H9 (cell line): Measurements from ENCODE around the gene MAST4. TPM values are rescaled to one million over a fixed set of nuclear protein-coding genes. Genes with fewer than 3 reads are reported as not detected.

ENCODE experiments used
- DNase-seq: peaks from one replicate; pipeline ENCODE4 v3.0.0-alpha.2; 2017
- H2AFZ ChIP-seq: one replicate; pipeline ENCODE4 v1.6.1; 2013; ENCODE audit warnings: mild to moderate bottlenecking, low read length, control low read depth, moderate library complexity
- H2AK5ac ChIP-seq: 2 replicates; pipeline ENCODE4 v1.6.1; 2013; ENCODE audit warnings: low read length, control low read depth, mixed read lengths; ENCODE audit not compliant: insufficient read length
- H2BK120ac ChIP-seq: one replicate; pipeline ENCODE4 v1.6.1; 2013; ENCODE audit warnings: low read depth, mild to moderate bottlenecking, low read length, control low read depth, inconsistent platforms; ENCODE audit not compliant: poor library complexity, severe bottlenecking
- H2BK12ac ChIP-seq: 2 replicates; pipeline ENCODE4 v1.6.1; 2013; ENCODE audit warnings: low read length, control low read depth, mixed read lengths, low read depth; ENCODE audit not compliant: insufficient read length
- H2BK15ac ChIP-seq: 2 replicates; pipeline ENCODE4 v1.6.1; 2013; ENCODE audit warnings: low read depth, low read length, control low read depth
- H2BK20ac ChIP-seq: one replicate; pipeline ENCODE4 v1.6.1; 2013; ENCODE audit warnings: low read depth, mild to moderate bottlenecking, low read length, control low read depth, inconsistent platforms; ENCODE audit not compliant: poor library complexity, severe bottlenecking
- H2BK5ac ChIP-seq: 2 replicates; pipeline ENCODE4 v1.6.1; 2013; ENCODE audit warnings: low read length, control low read depth, mixed read lengths; ENCODE audit not compliant: insufficient read length
- H3K14ac ChIP-seq: 2 replicates; pipeline ENCODE4 v1.6.1; 2013; ENCODE audit warnings: low read length, control low read depth; ENCODE audit not compliant: insufficient read depth
- H3K18ac ChIP-seq: 2 replicates; pipeline ENCODE4 v1.6.1; 2013; ENCODE audit warnings: low read depth, mild to moderate bottlenecking, mixed read lengths, low read length, control low read depth; ENCODE audit not compliant: insufficient read length
- H3K23ac ChIP-seq: 2 replicates; pipeline ENCODE4 v1.6.1; 2013; ENCODE audit warnings: low read length, control low read depth, mixed read lengths, low read depth; ENCODE audit not compliant: insufficient read length
- H3K23me2 ChIP-seq: 2 replicates; pipeline ENCODE4 v1.6.1; 2013; ENCODE audit warnings: low read depth, mild to moderate bottlenecking, mixed read lengths, low read length, control low read depth; ENCODE audit not compliant: insufficient read length, poor library complexity, severe bottlenecking
- H3K27ac ChIP-seq: 2 replicates; pipeline ENCODE4 v1.5.1; 2013; ENCODE audit warnings: low read length, control low read depth, mixed read lengths, low read depth; ENCODE audit not compliant: insufficient read length
- H3K27me3 ChIP-seq: 2 replicates; pipeline ENCODE4 v1.6.1; 2013; ENCODE audit warnings: low read length, control low read depth, inconsistent platforms; ENCODE audit not compliant: insufficient read depth
- H3K4ac ChIP-seq: 2 replicates; pipeline ENCODE4 v1.6.1; 2013; ENCODE audit warnings: low read depth, mild to moderate bottlenecking, control low read depth, inconsistent platforms, low read length, moderate library complexity
- H3K4me1 ChIP-seq: 2 replicates; pipeline ENCODE4 v1.6.1; 2013; ENCODE audit warnings: low read length, control low read depth, inconsistent platforms; ENCODE audit not compliant: insufficient read depth
- H3K4me2 ChIP-seq: 2 replicates; pipeline ENCODE4 v1.6.1; 2013; ENCODE audit warnings: low read length, control low read depth, mixed read lengths; ENCODE audit not compliant: insufficient read length, insufficient read depth
- H3K56ac ChIP-seq: 2 replicates; pipeline ENCODE4 v1.6.1; 2013; ENCODE audit warnings: low read depth, mild to moderate bottlenecking, mixed read lengths, low read length, control low read depth; ENCODE audit not compliant: insufficient read length
- H3K79me1 ChIP-seq: 2 replicates; pipeline ENCODE4 v1.6.1; 2013; ENCODE audit warnings: low read depth, mild to moderate bottlenecking, moderate library complexity, low read length, control low read depth, inconsistent platforms; ENCODE audit not compliant: insufficient read depth, poor library complexity, severe bottlenecking
- H3K79me2 ChIP-seq: 2 replicates; pipeline ENCODE4 v1.6.1; 2013; ENCODE audit warnings: low read length, control low read depth, inconsistent platforms; ENCODE audit not compliant: insufficient read depth
- H3K9ac ChIP-seq: 2 replicates; pipeline ENCODE4 v1.6.1; 2013; ENCODE audit warnings: low read length, control low read depth, mixed read lengths; ENCODE audit not compliant: insufficient read length; ENCODE audit errors: extremely low read depth
- H3K9me3 ChIP-seq: one replicate; pipeline ENCODE4 v1.6.1; 2013; ENCODE audit warnings: low read depth, low read length, inconsistent platforms; ENCODE audit not compliant: control insufficient read depth
- H3T11ph ChIP-seq: one replicate; pipeline ENCODE4 v1.6.1; 2013; ENCODE audit warnings: mild to moderate bottlenecking, low read length, control low read depth, inconsistent platforms
- H4K20me1 ChIP-seq: one replicate; pipeline ENCODE4 v1.6.1; 2013; ENCODE audit not compliant: control insufficient read depth, insufficient read length, insufficient read depth
- H4K5ac ChIP-seq: 2 replicates; pipeline ENCODE4 v1.6.1; 2013; ENCODE audit warnings: low read depth, mild to moderate bottlenecking, mixed read lengths, low read length, control low read depth; ENCODE audit not compliant: insufficient read length
- H4K8ac ChIP-seq: replicated peaks from 2 replicates; pipeline ENCODE4 v1.6.1; 2013; ENCODE audit warnings: low read length, control low read depth, mixed read lengths, low read depth; ENCODE audit not compliant: insufficient read length
- H4K91ac ChIP-seq: 2 replicates; pipeline ENCODE4 v1.6.1; 2013; ENCODE audit warnings: low read depth, mild to moderate bottlenecking, moderate library complexity, mixed read lengths, low read length, control low read depth; ENCODE audit not compliant: insufficient read length
- H3K27ac Mint-ChIP-seq, 3 experiments: 2 replicates in 2 of 3; 3 replicates in 1 of 3; pipeline ENCODE4 v1.8.0; 2020 to 2021; ENCODE audit warnings: mixed read lengths in 3 of 3, mild to moderate bottlenecking in 1 of 3, moderate library complexity in 1 of 3
- H3K27me3 Mint-ChIP-seq: 2 replicates; pipeline ENCODE4 v1.8.0; 2021; ENCODE audit warnings: low read depth, mild to moderate bottlenecking, moderate library complexity, mixed read lengths
- H3K36me3 Mint-ChIP-seq, 3 experiments: 2 replicates in 2 of 3; 3 replicates in 1 of 3; pipeline ENCODE4 v1.8.0; 2020 to 2021; ENCODE audit warnings: low read depth in 3 of 3, mixed read lengths in 3 of 3; ENCODE audit not compliant: insufficient read depth in 1 of 3
- H3K4me1 Mint-ChIP-seq, 2 experiments: 2 replicates each; pipeline ENCODE4 v1.8.0; 2020; ENCODE audit warnings: mixed read lengths in 2 of 2
- H3K4me3 Mint-ChIP-seq, 2 experiments: 2 replicates in 1 of 2; 3 replicates in 1 of 2; pipeline ENCODE4 v1.8.0; 2020 to 2021; ENCODE audit warnings: mild to moderate bottlenecking in 2 of 2, mixed read lengths in 2 of 2, moderate library complexity in 1 of 2
- H3K9me3 Mint-ChIP-seq, 2 experiments: 2 replicates in 1 of 2; 3 replicates in 1 of 2; pipeline ENCODE4 v1.8.0; 2020; ENCODE audit warnings: mild to moderate bottlenecking in 2 of 2, mixed read lengths in 2 of 2, moderate library complexity in 1 of 2
- CTCF ChIP-seq: fragments of 200-600 bp; sonication (generic); conservative IDR thresholded peaks from 3 replicates; pipeline ENCODE4 v1.8.0; 2021; ENCODE audit warnings: antibody characterized with exemption, mild to moderate bottlenecking
- WGBS: extraction: QIAGEN DNeasy Blood & Tissue Kit; methylation state at CpG from one replicate; pipeline ENCODE4 v1.1.7; 2013; ENCODE audit warnings: missing lambda C conversion rate, low lambda C conversion rate, mixed read lengths; ENCODE audit not compliant: insufficient read length; ENCODE audit errors: extremely low coverage; 5-methylcytosine and 5-hydroxymethylcytosine counted together
- total RNA-seq: library from RNA; stranded (reverse); gene quantifications from 2 replicates; pipeline ENCODE4 v1.2.1, GENCODE V29; 2021

Gene MAST4
- total RNA-seq, 1 experiment from 2014 or later = 3.7 TPM

- Mint-ChIP-seq H3K27ac (peak overlapping the region in 1 of 3 experiments; percentile 37; a peak in 1 of 7 replicates), H3K36me3 (no peaks in the 10 kb centered on the region), H3K4me3 (no peak overlapping the region), H3K9me3 (no peaks in the 10 kb centered on the region), H3K27me3 (no peaks in the 10 kb centered on the region), H3K4me1 (no peaks in the 10 kb centered on the region)
- no peaks in the 10 kb centered on the region for H3K4me1 ChIP-seq
- no peak overlapping the region for H4K91ac ChIP-seq
- no peak for TF ChIP-seq CTCF
- no peak overlapping the region for H2BK120ac ChIP-seq
- no peak overlapping the region for H2BK15ac ChIP-seq
- H2AK5ac ChIP-seq = no peak overlapping the region
- no peak overlapping the region for H3K4me2 ChIP-seq
- H3K79me2 ChIP-seq = no peaks in the 10 kb centered on the region
- WGBS = no CpG with 5 or more reads among the region's 2 CpGs
- H2BK5ac ChIP-seq = no peak overlapping the region
- H3K23ac ChIP-seq = no peak overlapping the region
- H3K27ac ChIP-seq = no peak overlapping the region
- no peak overlapping the region for H3K14ac ChIP-seq
- no peaks in the 10 kb centered on the region for H4K20me1 ChIP-seq
- H3K79me1 ChIP-seq = no peaks in the 10 kb centered on the region
- no peak overlapping the region for H2BK20ac ChIP-seq
- no peak overlapping the region for H3K56ac ChIP-seq
- no peak overlapping the region for H4K8ac ChIP-seq
- no peak overlapping the region for H2BK12ac ChIP-seq
- no peak overlapping the region for H3T11ph ChIP-seq
- DNase-seq = no peak
- no peak overlapping the region for H3K9ac ChIP-seq
- H3K18ac ChIP-seq = no peak overlapping the region
- no peaks in the 10 kb centered on the region for H3K23me2 ChIP-seq
- H2AFZ ChIP-seq = no peak overlapping the region
- no peaks in the 10 kb centered on the region for H3K27me3 ChIP-seq
- no peaks in the 10 kb centered on the region for H3K9me3 ChIP-seq
- no peak overlapping the region for H4K5ac ChIP-seq
- H3K4ac ChIP-seq = no peak overlapping the region
Measured at GRCh38 chr5:66969963-66970362, 373.8 kb downstream of the MAST4 start.
